Activated T-cell treated with anti-CD3 and anti-CD28 coated beads for 24 hours (primary cell): ENCODE measurements around the gene NDUFC2.
"Not testable (repeated sequence)": the region's sequence is repeated elsewhere in the genome, so short reads cannot be mapped to it uniquely, and the experiment has no call there.

Experiments used
- DNase-seq: peaks from one replicate; pipeline ENCODE4 v3.0.0-alpha.2; 2020; ENCODE audit warnings: low read depth

Gene NDUFC2

DNA sequence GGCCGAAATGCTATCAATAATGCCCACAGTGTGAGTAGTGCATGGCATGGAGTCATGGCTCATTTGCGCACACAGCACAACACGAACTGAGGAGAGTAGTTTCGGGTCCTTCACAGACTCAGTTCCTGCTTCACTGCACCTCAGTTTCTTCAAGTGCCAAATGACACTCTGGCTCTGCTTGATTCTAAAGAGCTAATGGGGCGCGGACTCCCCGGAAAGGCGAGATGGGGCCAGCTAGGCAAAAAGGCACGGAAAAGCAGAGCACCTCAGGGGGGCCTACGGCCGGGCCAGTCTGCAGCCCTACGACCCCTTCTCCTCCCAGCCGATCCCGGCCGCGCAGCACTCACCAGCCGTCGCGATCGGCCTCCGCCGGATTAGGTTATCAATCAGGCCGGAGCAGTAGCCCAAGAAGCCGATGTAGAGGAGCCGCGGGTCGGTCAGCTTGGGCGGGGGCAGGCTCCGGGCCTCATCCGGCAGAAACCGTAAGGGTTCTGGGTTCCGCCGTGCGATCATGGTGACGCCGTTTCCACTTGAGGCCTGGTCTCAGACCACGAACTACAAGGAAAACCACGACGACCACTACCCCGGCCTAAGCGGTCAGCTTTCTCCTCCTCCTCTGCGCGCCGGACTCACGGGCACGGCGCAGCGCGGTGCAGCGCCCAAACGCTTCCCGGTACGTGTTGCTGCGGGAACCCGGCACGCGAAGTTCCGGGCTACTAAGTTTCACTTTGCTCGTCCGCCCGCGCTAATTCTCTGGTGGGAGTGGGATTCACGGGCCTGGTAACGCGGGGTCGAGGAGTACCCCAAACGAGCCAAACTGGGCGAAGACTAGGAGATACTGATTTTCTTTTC lies at the start of gene NDUFC2:
TSS of gene NDUFC2 (minus strand) at position 631 of the 852 bp plus-strand sequence. CDS start at position 513, 118 bp downstream.
- peak; percentile 57 for DNase-seq

DNA sequence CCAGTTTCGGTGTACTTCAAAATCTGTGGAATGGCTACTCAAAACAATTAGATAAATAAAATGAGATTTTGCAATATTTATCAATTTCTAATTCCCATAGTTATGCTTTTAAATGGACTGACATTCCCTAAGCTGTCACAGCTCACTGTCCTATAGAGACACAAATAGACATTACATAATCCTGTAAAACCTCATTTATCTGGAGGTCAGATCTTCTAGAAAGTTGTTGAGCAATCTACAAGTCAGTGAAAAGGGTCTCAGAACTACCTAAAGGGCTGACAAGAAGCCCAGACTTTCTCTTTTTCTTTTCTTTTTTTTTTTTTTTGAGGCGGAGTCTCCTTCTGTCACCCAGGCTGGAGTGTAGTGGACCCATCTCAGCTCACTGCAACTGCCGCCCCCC lies 47.7 kb upstream of the NDUFC2 start:
- DNase-seq: no peak

DNA sequence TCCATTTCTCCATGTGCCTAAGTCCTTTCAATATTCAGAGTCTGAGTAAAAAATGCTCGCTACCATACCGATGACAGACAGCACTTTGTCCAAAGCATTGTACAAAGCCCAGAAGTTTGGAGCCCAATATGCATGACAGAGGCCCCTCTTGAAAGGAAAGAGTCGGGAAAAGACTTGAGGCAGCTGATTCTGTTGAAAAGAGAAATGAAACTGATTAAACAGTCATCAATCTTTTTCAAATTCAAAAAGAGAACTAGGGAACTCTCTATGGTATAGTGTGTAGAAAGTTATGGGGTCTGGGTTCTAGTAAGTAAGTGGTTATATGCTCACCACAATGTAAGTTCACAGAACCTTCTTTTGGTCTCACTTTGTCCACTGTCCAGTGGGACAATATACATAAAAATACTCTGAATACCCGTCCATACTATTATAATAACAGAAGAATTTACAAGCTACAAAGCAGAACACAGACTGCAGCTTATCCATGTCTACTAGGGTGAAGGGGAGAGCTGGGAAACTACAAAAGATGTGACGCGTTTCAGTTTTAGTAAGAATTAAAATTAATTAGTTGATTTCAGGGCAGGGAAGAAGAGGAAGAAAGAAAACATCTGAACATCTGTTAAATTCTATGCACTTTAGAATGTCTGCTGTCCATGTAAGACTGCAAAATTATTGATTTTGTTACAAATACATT lies 33.1 kb upstream of the NDUFC2 start:
- no peak for DNase-seq

DNA sequence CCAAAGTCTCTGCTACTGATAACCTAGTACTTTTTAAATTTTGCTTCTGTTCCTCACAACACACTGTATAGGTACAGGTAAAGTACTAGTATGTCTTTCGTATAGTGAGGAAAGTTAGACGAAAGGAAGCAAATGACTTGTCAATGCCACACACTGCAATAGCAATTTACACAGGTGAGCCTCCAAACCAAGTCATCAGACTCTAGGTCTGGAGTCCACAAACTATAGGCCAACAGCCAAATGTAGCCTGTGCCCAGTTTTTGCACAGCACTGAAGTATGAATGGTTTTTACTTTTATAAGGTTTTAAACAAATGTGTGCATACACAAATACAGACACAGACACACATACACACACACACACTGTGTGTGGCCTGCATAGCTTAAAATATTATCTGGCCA lies 31.6 kb upstream of the NDUFC2 start:
- DNase-seq: no peak

DNA sequence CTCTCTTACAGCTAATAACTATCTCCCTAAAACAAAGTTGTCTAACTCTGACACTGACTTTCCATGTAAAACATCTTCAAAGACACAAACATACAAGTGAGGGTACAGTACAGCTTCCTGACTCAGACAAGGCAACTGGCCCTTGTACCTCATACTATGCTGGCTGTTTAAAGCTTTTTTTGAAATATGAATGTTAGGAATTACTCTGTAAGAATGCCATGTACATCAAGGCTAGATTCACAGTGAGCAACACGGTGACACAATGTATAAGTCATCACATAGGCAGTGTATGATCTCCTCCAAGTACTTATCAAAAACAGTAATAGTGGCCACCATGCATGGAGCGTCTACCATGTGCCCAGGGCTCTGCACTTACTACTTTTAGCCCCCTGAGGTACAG lies 31.2 kb upstream of the NDUFC2 start:
- DNase-seq: no peak

DNA sequence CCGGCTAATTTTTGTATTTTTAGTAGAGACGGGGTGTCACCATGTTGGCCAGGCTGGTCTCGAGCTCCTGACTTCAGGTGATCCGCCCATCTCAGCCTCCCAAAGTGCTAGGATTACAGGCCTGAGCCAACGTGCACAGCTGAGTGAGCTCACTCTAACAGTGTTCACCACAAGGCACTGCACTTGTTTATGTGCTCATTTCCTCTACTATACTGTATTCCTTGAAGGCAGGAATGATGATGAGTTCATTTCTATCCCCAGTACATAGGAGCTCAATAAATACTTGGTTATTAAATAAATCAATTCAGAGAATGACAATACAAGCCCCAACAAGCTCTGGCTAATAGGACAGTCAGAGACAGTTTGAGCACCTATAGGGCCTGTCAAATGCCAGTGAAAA lies 30.7 kb upstream of the NDUFC2 start:
- no peak for DNase-seq

DNA sequence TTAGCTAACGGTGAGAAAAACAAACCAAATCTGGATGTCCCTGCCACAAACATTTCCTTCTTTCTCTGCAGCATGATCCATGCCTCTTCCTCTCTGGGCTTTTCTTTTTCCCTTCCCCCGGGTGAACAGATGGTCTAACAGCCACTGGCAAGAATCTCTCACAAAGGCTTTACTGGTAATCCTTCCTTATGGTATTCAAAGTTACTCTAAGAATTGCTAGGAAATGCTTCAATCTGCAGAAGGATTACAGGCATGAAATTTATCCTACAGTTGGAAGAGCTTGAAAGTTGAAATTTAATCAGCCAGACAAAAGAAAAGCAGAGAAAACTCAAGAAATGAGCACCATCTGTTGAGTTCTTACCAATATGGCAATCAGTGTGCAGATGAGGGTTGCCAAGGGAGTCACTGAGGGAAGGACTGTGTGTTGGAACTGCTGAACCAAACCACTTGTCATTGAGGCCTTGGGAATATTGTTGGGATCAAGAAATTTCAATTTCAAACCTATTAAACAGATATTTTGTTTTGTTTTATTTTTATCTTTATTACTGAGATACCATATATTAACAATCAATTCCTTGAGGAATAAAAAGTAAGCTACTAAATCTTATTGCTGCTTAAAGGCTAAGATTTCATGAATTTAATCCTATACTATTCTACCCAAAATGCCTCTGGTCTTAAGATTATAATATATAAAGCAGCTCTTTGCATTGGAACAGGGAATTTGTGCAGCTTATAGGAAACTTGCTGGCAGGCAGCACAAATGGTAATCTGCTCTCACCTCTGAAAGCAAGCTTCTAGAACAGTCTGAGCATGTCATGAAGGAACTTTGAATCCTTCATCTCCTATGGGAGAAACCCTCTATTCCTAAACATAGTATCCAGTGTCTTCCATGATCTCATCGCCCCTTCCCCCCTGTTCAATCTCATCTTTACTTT lies 29.7 kb upstream of the NDUFC2 start:
- no peak for DNase-seq

DNA sequence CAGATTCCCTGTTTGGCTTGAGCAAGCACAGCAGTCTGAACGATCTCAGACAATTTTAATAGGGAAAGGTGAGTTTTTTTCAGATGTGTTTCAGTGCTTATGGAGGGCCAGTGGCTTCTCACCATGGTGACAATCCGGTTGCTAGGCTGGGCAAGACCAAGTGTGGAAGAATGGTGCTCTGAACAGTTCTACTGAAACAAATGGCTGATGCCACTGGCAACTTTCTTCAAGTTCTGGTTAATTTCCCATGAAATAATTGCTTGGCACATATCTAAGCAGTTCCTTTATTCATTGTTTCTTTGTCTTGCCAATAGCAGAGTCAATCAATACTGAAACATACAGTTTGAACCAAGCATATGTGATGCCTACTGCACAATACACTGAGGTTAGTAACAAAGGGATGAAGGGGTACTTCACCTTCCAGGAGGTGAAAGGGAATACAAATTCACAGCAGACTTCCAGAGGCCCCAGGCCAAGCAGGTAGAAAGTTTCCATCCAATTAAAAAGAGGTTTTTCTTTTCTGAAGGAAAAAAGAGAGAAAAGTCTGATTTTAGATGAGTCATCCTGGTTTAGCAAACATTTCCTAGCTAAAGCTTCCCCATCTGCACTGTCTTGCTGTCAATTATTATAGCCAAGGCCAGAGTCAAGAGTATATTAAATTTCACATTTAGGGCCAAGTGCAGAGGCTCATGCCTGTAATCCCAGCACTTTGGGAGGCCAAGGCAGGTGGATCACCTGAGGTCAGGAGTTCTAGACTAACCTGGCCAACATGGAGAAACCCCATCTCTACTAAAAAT lies 21.2 kb upstream of the NDUFC2 start:
- no peak for DNase-seq

DNA sequence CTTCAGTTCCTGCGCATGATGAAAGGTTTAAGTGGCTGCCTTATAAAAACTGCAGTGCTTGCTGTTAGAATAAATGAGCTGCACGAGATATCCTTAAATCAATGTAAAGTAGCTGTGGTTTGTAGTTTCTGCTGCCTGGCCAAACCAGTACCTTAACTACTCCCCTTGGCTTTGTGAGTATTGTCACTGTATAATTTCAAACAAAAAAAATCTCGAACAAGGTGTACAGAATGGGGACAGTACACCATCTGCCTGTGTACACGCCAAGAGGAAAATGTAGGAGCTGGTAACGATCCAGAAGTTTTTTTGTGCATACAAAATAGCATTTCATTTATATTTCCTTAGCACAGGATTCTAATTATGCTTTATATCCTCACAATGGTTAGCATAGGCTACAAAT lies 20.6 kb upstream of the NDUFC2 start:
- DNase-seq: no peak

DNA sequence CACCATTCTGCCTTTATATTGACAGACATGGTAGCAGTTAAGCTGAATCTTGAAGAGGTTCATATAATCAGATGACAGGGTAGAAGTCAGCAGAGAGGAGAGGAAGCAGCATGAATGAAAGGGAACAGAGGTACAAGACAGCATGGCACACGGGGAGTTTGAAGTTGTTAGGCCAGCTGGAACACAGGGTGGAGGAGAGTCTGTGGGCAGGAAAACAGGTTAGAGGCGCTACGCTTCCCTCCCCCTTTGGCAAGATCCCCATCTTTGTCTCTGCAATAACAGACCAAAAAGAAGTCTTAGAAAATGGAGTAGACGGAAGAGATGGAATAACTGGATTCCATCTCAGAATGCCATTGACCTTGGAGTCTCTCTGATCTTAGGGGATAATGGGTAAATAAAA lies 20.0 kb upstream of the NDUFC2 start:
- DNase-seq: no peak

DNA sequence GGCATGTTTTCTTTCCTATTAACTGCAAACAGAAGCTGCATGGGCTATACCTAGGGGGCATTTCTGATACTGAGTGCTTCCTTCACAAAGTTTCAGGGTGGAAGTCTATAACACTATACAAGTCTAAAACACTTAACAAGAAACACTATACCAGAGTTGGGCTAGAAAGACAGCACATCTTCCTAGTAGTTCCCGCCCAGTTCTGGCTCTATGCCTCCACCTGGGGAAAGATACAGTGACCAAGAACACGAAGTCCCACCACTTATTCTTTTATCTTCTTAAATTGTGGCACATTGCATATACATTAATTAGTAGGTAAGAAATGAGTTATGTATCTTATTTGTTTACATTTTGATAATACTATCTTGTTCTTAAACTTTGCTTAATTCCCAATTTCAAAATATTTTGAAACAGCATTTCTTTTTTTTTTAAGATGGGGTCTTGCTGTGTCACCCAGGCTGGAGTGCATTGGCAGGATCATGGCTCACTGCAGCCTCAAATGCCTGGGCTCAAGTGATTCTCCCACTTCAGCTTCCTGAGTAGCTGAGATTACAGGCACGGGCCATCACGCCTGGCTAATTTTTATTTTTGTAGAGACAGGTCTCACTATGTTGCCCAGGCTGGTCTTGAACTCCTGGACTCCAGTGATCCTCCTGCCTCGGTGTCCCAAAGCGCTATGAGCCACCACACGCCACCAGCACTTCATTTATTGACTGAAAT lies 18.2 kb upstream of the NDUFC2 start:
- no peak for DNase-seq

DNA sequence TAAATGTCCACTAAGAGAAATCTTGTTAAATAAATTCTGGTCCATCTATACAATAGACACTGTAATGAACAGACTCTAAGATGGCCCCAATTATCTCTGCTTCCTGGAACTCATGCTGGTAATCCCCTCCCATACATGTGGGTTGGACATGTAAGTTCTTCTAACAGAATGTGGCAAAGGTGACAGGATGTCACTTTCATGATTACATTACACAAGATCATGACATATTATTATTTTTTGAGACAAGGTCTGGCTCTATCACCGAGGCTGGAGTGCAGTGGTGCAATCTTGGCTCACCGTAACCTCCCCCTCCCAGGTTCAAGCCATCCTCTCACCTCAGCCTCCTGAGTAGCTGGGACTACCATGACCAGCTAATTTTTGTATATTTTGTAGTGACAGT lies 14.6 kb upstream of the NDUFC2 start:
- DNase-seq: no peak

DNA sequence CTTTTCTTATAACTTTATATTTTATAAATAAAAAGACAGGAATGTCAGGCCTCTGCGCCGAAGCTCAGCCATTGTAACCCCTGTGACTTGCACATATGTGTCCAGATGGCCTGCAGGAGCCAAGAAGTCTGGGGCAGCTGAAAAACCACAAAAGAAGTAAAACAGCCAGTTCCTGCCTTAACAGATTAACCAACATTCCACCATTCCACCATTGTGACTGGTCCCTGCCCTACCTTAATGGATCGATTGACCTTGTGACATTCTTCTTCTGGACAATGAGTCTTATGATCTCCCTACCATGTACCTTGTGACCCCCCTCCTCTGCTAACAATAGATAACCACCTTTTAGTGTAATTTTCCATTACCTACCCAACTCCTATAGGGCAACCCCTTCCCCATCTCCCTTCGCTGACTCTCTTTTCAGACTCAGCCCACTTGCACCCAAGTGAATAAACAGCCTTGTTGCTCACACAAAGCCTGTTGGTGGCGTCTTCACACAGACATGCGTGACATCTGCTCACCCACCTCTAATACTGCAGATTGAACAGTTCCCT lies 6.9 kb upstream of the NDUFC2 start:
- DNase-seq: not testable (repeated sequence)

DNA sequence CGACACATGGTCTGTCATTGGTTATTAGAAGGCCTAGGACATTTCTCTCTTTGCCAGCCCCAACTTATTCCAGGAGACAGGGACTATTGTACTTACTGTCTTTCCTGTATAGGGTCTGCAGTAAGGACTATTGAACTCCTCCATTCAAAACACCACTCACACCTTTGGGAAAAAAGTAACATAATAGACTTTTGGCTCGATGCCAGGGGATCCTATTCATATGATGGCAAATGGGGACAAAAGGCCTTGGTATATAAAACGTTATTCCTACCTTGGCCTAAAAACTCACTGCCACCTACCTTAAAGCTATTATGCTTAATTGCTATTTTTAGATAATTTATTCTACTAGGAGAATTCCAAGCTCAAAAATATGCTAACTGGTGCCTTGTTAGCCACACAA lies 6.3 kb upstream of the NDUFC2 start:
- DNase-seq: no peak

DNA sequence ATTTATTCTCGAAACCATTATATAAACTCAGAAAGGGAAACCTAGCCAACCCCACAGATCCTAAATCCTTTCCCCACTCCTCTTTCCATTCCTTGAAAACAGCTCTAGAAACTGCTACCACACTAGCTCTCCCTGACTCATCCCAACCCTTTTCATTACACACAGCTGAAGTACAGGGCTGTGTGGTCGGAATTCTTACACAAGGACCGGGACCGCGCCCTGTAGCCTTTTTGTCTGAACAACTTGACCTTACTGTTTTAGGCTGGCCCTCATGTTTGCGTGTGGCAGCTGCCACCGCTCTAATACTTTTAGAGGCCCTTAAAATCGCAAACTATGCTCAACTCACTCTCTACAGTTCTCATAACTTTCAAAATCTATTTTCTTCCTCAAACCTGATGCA lies 4.8 kb upstream of the NDUFC2 start:
- not testable (repeated sequence) for DNase-seq

DNA sequence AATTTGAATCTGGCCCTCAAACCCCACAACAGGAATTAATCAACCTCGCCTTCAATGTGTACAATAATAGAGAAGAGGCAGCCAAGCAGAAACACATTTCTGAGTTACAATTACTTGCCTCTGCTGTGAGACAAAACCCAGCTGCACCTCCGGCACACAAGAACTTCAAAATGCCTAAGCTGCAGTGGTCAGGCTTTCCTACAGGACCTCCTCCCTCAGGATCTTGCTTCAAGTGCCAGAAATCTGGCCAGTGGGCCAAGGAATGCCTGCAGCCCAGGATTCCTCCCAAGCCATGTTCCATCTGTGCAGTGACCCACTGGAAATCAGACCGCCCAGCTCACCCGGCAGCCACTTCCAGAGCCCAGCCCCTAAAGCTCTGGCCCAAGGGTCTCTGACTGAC lies 3.4 kb upstream of the NDUFC2 start:
- DNase-seq: no peak

DNA sequence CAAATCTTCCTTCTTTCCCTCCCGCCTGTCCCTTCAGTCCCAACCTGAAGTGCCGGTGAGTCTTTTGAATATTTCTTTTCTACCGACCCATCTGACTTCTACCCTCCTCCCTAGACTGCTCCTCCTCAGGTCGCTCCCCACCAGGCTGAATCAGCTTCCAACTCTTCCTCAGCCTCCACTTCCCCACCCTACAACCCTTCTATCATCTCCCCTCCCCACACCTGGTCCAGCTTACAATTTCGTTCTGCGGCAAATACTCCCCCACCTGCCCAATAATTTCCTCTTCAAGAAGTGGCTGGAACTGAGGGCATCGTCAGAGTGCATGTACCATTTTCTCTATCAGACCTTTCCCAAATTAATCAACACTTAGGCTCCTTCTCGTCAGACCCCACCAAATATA lies 2.5 kb upstream of the NDUFC2 start:
- DNase-seq: no peak

DNA sequence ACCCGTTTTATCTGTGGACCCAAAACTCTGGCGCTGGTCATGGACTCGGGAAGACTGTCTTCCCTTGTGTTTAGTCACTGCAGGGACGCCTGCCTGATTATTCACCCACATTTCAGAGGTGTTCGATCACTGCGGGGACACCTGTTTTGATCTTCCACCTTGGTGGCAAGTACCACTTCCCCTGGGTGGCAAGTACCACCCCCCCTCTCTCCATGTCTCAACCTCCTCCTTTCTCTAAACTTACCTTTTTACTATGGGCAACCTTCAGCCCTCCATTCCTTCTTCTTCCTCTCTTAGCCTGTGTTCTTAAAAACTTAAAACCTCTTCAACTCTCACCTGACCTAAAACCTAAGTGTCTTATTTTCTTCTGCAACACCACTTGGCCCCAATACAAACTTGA lies 1.9 kb upstream of the NDUFC2 start:
- DNase-seq: no peak

DNA sequence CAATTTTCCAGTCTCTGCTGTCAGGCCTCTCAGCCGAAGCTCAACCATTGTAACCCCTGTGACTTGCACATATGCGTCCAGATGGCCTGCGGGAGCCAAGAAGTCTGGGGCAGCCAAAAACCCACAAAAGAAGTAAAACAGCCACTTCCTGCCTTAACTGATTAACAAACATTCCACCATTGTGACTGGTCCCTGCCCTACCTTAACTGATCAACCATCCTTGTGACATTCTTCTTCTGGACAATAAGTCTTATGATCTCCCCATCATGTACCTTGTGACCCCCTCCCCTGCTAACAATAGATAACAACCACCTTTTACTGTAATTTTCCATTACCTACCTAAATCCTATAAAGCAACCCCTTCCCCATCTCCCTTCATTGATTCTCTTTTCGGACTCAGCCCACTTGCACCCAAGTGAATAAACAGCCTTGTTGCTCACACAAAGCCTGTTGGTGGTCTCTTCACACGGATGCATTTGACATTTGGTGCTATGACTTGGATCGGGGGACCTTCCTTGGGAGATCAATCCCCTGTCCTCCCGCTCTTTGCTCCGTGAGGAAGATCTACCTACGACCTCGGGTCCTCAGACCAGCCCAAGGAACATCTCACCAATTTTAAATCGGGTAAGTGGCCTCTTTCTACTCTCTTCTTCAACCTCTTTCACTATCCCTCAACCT lies 1.3 kb upstream of the NDUFC2 start:
- DNase-seq: no peak
